Lower leg skin (tissue), 3 donors: ENCODE measurements around the gene GNAT1.

Experiments
- POLR2A ChIP-seq, 2 donors: fragments of 450-650 bp; IDR thresholded peaks; one replicate each; pipeline ENCODE4 v1.6.1; 2016 to 2017; ENCODE audit warnings: antibody characterized with exemption in 2 of 2, mild to moderate bottlenecking in 1 of 2, moderate library complexity in 1 of 2
- TF ChIP-seq, protein P1 (sequence below), 3 donors: fragments of 450-650 bp; IDR thresholded peaks; one replicate each; pipeline ENCODE4 v1.5.1; 2016; ENCODE audit warnings: antibody characterized with exemption in 3 of 3, mild to moderate bottlenecking in 3 of 3, moderate library complexity in 2 of 3

DNA sequence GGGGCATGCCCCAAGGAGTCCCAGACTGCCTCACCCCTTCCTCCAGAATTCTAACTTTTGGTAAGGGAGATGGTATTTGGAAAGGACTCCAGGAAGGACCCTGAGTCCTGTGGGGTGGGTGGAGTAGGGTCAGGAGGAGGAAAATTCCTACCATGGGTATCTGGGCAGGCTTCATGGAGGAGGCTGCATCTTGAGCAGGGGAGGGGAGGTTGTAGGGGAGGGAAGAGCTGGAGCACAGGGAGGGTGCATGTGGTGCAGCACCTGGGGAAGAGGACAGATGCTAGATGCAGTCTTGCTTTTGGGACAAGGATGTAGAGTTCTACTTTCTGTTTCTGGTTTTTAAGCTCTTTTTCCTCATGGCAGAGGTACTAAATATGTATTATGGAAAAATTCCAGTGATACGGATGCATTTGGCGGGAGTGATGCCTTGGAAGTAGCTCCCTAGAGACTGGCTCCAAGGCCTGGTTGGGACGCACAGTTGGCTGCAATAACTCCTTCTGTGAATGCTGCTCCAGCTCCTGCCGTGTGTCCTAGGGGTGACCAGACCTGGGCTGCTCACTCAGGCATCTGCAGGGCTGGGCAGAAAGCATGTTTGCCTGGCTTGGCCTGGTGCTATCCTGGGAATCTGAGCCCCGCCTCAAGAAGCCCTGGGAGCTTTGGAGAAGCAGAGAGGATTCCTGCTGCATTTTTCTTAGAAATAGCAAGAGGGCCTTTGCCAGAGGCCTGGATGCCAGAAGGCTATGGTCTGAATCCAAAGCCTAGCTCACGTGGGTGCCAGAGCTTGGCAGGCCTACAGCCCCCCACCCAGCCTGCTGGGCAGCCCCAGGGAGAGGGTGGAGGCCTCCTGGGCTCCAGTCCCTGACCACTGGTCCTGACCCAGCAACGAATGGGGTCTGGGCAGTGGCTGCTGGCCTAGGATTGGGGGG lies 26.2 kb upstream of the GNAT1 start:
- TF ChIP-seq, protein P1, sequence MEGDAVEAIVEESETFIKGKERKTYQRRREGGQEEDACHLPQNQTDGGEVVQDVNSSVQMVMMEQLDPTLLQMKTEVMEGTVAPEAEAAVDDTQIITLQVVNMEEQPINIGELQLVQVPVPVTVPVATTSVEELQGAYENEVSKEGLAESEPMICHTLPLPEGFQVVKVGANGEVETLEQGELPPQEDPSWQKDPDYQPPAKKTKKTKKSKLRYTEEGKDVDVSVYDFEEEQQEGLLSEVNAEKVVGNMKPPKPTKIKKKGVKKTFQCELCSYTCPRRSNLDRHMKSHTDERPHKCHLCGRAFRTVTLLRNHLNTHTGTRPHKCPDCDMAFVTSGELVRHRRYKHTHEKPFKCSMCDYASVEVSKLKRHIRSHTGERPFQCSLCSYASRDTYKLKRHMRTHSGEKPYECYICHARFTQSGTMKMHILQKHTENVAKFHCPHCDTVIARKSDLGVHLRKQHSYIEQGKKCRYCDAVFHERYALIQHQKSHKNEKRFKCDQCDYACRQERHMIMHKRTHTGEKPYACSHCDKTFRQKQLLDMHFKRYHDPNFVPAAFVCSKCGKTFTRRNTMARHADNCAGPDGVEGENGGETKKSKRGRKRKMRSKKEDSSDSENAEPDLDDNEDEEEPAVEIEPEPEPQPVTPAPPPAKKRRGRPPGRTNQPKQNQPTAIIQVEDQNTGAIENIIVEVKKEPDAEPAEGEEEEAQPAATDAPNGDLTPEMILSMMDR (IDR thresholded peaks at IDR 0.05): no peak
- no peak for TF ChIP-seq POLR2A (IDR thresholded peaks at IDR 0.05)
